ENCODE results near the gene ARIH2. TPM values are rescaled to one million over a fixed set of nuclear protein-coding genes. Genes with fewer than 3 reads are reported as not detected.

The ARIH2 gene
- total and polyA plus RNA-seq, 9 of the 15 experiments (the other 6 are each of a cell fraction or from before 2014, with no cell fraction given) = 27.0 to 120 (median 108) TPM

DNA sequence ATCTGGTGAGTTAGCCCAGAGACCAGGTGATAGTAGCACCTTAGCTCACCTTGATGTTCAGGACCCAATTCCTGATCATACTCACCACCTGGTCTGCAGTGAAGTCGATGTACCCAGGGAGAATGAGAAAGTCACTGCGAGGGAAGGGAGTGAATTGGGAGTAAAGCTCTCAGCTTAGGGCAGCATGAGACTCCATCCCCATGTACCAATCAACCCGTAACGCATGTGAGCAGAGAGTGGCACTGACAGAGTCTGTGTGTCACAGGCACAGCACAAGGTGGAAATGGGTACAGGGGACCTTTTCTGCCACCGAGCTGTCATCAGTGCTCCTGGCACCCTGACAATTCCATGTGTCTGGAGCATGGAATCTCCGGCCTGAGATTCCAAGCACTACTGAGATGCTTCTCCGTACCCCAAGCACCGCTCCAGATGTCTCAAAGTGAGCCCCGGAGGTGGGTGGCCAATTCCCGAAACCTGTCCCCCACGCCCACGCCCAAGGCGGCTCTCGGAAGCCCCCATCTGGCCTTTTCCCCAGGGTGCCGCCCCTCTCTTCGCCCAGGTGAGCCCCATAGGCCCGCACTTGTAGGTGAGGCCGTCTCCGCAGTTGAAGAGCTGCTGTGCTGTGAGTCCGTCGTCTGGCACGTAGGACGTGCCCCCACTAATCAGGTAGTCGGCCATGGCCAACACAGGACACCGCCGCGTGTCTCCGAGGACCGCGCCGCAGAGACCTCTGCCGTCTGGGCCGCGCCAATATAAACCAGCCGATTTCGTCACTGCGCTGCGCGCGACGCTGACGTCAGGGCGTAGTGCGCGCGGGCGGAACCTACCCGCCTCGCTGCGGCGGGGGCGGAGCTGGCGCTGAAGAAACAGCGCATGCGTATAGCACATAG is 110.3 kb downstream of the ARIH2 start, which contains the start of gene IMPDH2 (continued):
- no peak for TF ChIP-seq CUX1 (CRISPR knock-in tag; IDR thresholded peaks at IDR 0.05)
- no peak for TF ChIP-seq PHTF2 (CRISPR knock-in tag; IDR thresholded peaks at IDR 0.05)
- TF ChIP-seq ARHGAP35 (IDR thresholded peaks at IDR 0.05; ENCODE audit: partially characterized antibody) = no peak
- peak in 1 of 2 experiments; percentile 62; a peak in 2 of 4 replicates for TF ChIP-seq TEAD1 (CRISPR knock-in tag; IDR thresholded peaks at IDR 0.05)
- TF ChIP-seq ESRRA (IDR thresholded peaks at IDR 0.05; ENCODE audit: borderline replicate concordance, low read depth) = peak; percentile 70; the same call in 1 of the 2 replicates
- TF ChIP-seq ZNF12 (CRISPR knock-in tag; IDR thresholded peaks at IDR 0.05) = no peak
- no peak; the same call in 1 of the 2 replicates for TF ChIP-seq LARP7 (IDR thresholded peaks at IDR 0.05)
- peak; percentile 93 for TF ChIP-seq POLR2H (tag; IDR thresholded peaks at IDR 0.05; ENCODE audit: low read depth)
- TF ChIP-seq ZNF551 (CRISPR knock-in tag; IDR thresholded peaks at IDR 0.05) = no peak
- TF ChIP-seq ZNF217 (CRISPR knock-in tag; IDR thresholded peaks at IDR 0.05) = no peak
- no peak for TF ChIP-seq ZNF232 (CRISPR knock-in tag; IDR thresholded peaks at IDR 0.05)
- TF ChIP-seq, protein P1, sequence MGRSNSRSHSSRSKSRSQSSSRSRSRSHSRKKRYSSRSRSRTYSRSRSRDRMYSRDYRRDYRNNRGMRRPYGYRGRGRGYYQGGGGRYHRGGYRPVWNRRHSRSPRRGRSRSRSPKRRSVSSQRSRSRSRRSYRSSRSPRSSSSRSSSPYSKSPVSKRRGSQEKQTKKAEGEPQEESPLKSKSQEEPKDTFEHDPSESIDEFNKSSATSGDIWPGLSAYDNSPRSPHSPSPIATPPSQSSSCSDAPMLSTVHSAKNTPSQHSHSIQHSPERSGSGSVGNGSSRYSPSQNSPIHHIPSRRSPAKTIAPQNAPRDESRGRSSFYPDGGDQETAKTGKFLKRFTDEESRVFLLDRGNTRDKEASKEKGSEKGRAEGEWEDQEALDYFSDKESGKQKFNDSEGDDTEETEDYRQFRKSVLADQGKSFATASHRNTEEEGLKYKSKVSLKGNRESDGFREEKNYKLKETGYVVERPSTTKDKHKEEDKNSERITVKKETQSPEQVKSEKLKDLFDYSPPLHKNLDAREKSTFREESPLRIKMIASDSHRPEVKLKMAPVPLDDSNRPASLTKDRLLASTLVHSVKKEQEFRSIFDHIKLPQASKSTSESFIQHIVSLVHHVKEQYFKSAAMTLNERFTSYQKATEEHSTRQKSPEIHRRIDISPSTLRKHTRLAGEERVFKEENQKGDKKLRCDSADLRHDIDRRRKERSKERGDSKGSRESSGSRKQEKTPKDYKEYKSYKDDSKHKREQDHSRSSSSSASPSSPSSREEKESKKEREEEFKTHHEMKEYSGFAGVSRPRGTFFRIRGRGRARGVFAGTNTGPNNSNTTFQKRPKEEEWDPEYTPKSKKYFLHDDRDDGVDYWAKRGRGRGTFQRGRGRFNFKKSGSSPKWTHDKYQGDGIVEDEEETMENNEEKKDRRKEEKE (IDR thresholded peaks at IDR 0.05; ENCODE audit: borderline replicate concordance in 1 of 2, control insufficient read depth in 1 of 2, low read depth in 2 of 2, low read length in 1 of 2) = no peak
- no peak for TF ChIP-seq ZNF224 (CRISPR knock-in tag; IDR thresholded peaks at IDR 0.05)
- peak; percentile 47 for TF ChIP-seq RBBP5 (IDR thresholded peaks at IDR 0.05; ENCODE audit: borderline replicate concordance, insufficient read depth, low read length, poor library complexity, severe bottlenecking)
- TF ChIP-seq TFAP4 (CRISPR knock-in tag; IDR thresholded peaks at IDR 0.05; ENCODE audit: borderline replicate concordance) = peak; percentile 83
- TF ChIP-seq NRF1 (conservative IDR thresholded peaks at IDR 0.05 in 1 of 2, IDR thresholded peaks at IDR 0.05 in 1 of 2) = peak; percentile 93 to 94
- peak; percentile 98 for TF ChIP-seq SUPT5H (IDR thresholded peaks at IDR 0.05)
